Panc1 (cell line): ENCODE data around the gene DYNC2I2. TPM values are rescaled to one million over a fixed set of nuclear protein-coding genes. Genes with fewer than 3 reads are reported as not detected.

Source experiments
- ATAC-seq: fragments of 200-7000 bp; cut with Tn5 transposase; 2 replicates; pipeline ENCODE4 v1.9.1; 2020; ENCODE audit warnings: mild to moderate bottlenecking, moderate library complexity
- BruUV-seq: library from RNA; stranded (reverse); fragments of 400-500 nt; replicated peaks from 2 replicates; lab custom pipeline; 2021; lab: Mats Ljungman, UMichigan
- CTCF ChIA-PET: fragments of 300-600 bp; sonication (Branson Sonifier 250); formaldehyde crosslinking; loops from one replicate; lab custom pipeline; 2022; ENCODE audit warnings: antibody characterized with exemption; lab: Charles Lee
- POLR2A ChIA-PET: fragments of 300-600 bp; sonication (Branson Sonifier 250); formaldehyde crosslinking; loops from one replicate; lab custom pipeline; 2022; ENCODE audit warnings: antibody characterized with exemption; lab: Charles Lee
- DNase-seq: peaks from one replicate; pipeline ENCODE4 v3.0.0-alpha.2; 2010; ENCODE audit warnings: low read depth, low spot score
- H3K27ac ChIP-seq: 2 replicates; pipeline ENCODE4 v1.5.1; 2011; ENCODE audit warnings: mild to moderate bottlenecking, low read length, inconsistent platforms
- H3K27me3 ChIP-seq: fragments of 200-500 bp; sonication (Bioruptor generic); 2 replicates; pipeline ENCODE4 v1.6.0; 2014; ENCODE audit warnings: low read length, inconsistent platforms; ENCODE audit not compliant: control insufficient read depth, insufficient read depth
- H3K36me3 ChIP-seq: fragments of 200-500 bp; sonication (Bioruptor generic); 2 replicates; pipeline ENCODE4 v1.5.1; 2014; ENCODE audit warnings: inconsistent platforms, mild to moderate bottlenecking, low read length, moderate library complexity; ENCODE audit not compliant: control insufficient read depth, insufficient read depth
- H3K4me1 ChIP-seq: 2 replicates; pipeline ENCODE4 v1.5.1; 2011; ENCODE audit warnings: inconsistent platforms, mild to moderate bottlenecking, low read length, moderate library complexity; ENCODE audit not compliant: control insufficient read depth, insufficient read depth
- H3K4me3 ChIP-seq, 2 experiments: 2 replicates each; pipeline ENCODE4 v1.5.1; 2011 to 2012; ENCODE audit warnings: low read depth in 2 of 2, low read length in 2 of 2, mild to moderate bottlenecking in 2 of 2, inconsistent platforms in 1 of 2, moderate library complexity in 1 of 2
- H3K9me3 ChIP-seq: fragments of 200-500 bp; sonication (Bioruptor generic); 2 replicates; pipeline ENCODE4 v1.5.1; 2014; ENCODE audit warnings: low read depth, mild to moderate bottlenecking, inconsistent platforms, low read length, moderate library complexity; ENCODE audit not compliant: control insufficient read depth, insufficient read depth
- CTCF ChIP-seq: fragments of 450-650 bp; IDR thresholded peaks from 2 replicates; pipeline ENCODE4 v1.5.1; 2017; ENCODE audit warnings: mild to moderate bottlenecking
- POLR2AphosphoS5 ChIP-seq: IDR thresholded peaks from 2 replicates; pipeline ENCODE4 v1.6.1; 2012; ENCODE audit warnings: mild to moderate bottlenecking, low read depth, low read length, moderate library complexity
- SIN3A ChIP-seq: IDR thresholded peaks from 2 replicates; pipeline ENCODE4 v1.6.1; 2012; ENCODE audit warnings: low read depth, mild to moderate bottlenecking, low read length, moderate library complexity, borderline replicate concordance; ENCODE audit not compliant: insufficient read depth
- TCF7L2 ChIP-seq: IDR thresholded peaks from 2 replicates; pipeline ENCODE4 v1.6.1; 2011; ENCODE audit warnings: mild to moderate bottlenecking, low read depth, low read length, inconsistent platforms
- in situ Hi-C: cut with HindIII; loops from 2 replicates; pipeline ENCODE4 v1.10.0; 2016; ENCODE audit warnings: low sequenced_read_pairs, low pct_unique_long_range_greater_than_20kb
- intact Hi-C: fragments of 100-400 bp; cut with micrococcal nuclease; formaldehyde crosslinking; loops from one replicate; pipeline ENCODE4 v1.10.0; 2022; ENCODE audit not compliant: unreplicated experiment
- total RNA-seq: library from RNA; stranded (reverse); gene quantifications from one replicate; pipeline ENCODE4 v1.2.1, GENCODE V29; 2021; ENCODE audit not compliant: unreplicated experiment
- TF ChIP-seq, protein P1 (sequence below), 2 experiments: IDR thresholded peaks; 2 replicates each; pipeline ENCODE4 v1.6.1; 2011 to 2012; ENCODE audit warnings: low read depth in 2 of 2, control low read depth in 1 of 2, low read length in 1 of 2, mild to moderate bottlenecking in 1 of 2, moderate library complexity in 1 of 2; ENCODE audit not compliant: insufficient read depth in 1 of 2

DYNC2I2 gene
- total RNA-seq, 1 experiment from 2014 or later: 78.1 TPM

GRCh38 chr9:128593039-128593438 is 63.6 kb downstream of the DYNC2I2 start:
- no peak for TF ChIP-seq CTCF
- TF ChIP-seq, protein P1, sequence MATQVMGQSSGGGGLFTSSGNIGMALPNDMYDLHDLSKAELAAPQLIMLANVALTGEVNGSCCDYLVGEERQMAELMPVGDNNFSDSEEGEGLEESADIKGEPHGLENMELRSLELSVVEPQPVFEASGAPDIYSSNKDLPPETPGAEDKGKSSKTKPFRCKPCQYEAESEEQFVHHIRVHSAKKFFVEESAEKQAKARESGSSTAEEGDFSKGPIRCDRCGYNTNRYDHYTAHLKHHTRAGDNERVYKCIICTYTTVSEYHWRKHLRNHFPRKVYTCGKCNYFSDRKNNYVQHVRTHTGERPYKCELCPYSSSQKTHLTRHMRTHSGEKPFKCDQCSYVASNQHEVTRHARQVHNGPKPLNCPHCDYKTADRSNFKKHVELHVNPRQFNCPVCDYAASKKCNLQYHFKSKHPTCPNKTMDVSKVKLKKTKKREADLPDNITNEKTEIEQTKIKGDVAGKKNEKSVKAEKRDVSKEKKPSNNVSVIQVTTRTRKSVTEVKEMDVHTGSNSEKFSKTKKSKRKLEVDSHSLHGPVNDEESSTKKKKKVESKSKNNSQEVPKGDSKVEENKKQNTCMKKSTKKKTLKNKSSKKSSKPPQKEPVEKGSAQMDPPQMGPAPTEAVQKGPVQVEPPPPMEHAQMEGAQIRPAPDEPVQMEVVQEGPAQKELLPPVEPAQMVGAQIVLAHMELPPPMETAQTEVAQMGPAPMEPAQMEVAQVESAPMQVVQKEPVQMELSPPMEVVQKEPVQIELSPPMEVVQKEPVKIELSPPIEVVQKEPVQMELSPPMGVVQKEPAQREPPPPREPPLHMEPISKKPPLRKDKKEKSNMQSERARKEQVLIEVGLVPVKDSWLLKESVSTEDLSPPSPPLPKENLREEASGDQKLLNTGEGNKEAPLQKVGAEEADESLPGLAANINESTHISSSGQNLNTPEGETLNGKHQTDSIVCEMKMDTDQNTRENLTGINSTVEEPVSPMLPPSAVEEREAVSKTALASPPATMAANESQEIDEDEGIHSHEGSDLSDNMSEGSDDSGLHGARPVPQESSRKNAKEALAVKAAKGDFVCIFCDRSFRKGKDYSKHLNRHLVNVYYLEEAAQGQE (IDR thresholded peaks at IDR 0.05; ENCODE audit: insufficient read depth in 1 of 2, low read depth in 2 of 2, low read length in 1 of 2): no peak
- in situ Hi-C loops (no loop called here), intact Hi-C loops (no loop called here)
- Histone ChIP-seq H3K27ac (no peak overlapping the region), H3K36me3 (peaks cover 16% of the 10 kb centered on the region), H3K4me3 (no peak overlapping the region), H3K9me3 (no peaks in the 10 kb centered on the region), H3K27me3 (no peaks in the 10 kb centered on the region), H3K4me1 (no peaks in the 10 kb centered on the region)
- DNase-seq: no peak
- BruUV-seq: no TSS peak
- ChIA-PET CTCF (no interaction called here), POLR2A (no interaction called here)
- ATAC-seq: no peak

GRCh38 chr9:128588581-128589233 is 67.9 kb downstream of the DYNC2I2 start:
- BruUV-seq: no TSS peak
- intact Hi-C loops (no loop called here), in situ Hi-C loops (no loop called here)
- no peak overlapping the region for H3K27ac ChIP-seq
- H3K27me3 ChIP-seq: no peaks in the 10 kb centered on the region
- H3K36me3 ChIP-seq: peaks cover 25% of the 10 kb centered on the region
- no peaks in the 10 kb centered on the region for H3K9me3 ChIP-seq
- no peaks in the 10 kb centered on the region for H3K4me1 ChIP-seq
- ATAC-seq: no peak
- POLR2A ChIA-PET: no interaction called here
- CTCF ChIA-PET: no interaction called here
- no peak for DNase-seq
- TF ChIP-seq TCF7L2 (no peak), SIN3A (no peak), POLR2AphosphoS5 (no peak), CTCF (no peak)
- TF ChIP-seq, protein P1 (IDR thresholded peaks at IDR 0.05; ENCODE audit: insufficient read depth in 1 of 2, low read depth in 2 of 2, low read length in 1 of 2): no peak
- no peak overlapping the region for H3K4me3 ChIP-seq
